ENCODE data around the gene PCNX1. TPM values are rescaled to one million over a fixed set of nuclear protein-coding genes. Genes with fewer than 3 reads are reported as not detected.

The PCNX1 gene
- total and polyA plus RNA-seq, 4 donors = 5.7 to 41.2 (median 18.2) TPM

GRCh38 chr14:71119832-71120231 lies 212.6 kb downstream of the PCNX1 start:
- Histone ChIP-seq H3K4me3 (ENCODE audit: low read depth in 1 of 3, low read length in 3 of 3) (no peak overlapping the region), H3K9ac (ENCODE audit: low read depth in 1 of 2, low read length in 2 of 2) (no peak overlapping the region), H3K36me3 (ENCODE audit: control insufficient read depth in 4 of 4, insufficient read depth in 3 of 4, low read depth in 1 of 4, low read length in 3 of 4) (no peaks in the 10 kb centered on the region), H3K9me3 (ENCODE audit: control insufficient read depth in 4 of 4, low read length in 3 of 4) (no peaks in the 10 kb centered on the region), H3K27ac (ENCODE audit: low read depth in 1 of 2, low read length in 2 of 2) (no peak overlapping the region), H3K4me1 (ENCODE audit: control insufficient read depth in 4 of 4, insufficient read depth in 4 of 4, low read length in 3 of 4) (peaks cover 7 to 41% (median 29%) of the 10 kb centered on the region in 4 donors), H3K27me3 (ENCODE audit: control insufficient read depth in 4 of 4, insufficient read depth in 4 of 4, low read length in 3 of 4) (no peaks in the 10 kb centered on the region)
- TF ChIP-seq FOXA2 (IDR thresholded peaks at IDR 0.05) (no peak), GABPA (IDR thresholded peaks at IDR 0.05 in 1 of 2, conservative IDR thresholded peaks at IDR 0.05 in 1 of 2) (no peak), JUND (IDR thresholded peaks at IDR 0.05) (no peak), SP1 (IDR thresholded peaks at IDR 0.05) (no peak), NR2F2 (IDR thresholded peaks at IDR 0.05) (no peak), TAF1 (conservative IDR thresholded peaks at IDR 0.05) (no peak)
- TF ChIP-seq, protein P1, sequence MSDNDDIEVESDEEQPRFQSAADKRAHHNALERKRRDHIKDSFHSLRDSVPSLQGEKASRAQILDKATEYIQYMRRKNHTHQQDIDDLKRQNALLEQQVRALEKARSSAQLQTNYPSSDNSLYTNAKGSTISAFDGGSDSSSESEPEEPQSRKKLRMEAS (IDR thresholded peaks at IDR 0.05) = no peak
- 97% methylated on average over 1 of the region's 1 CpG for WGBS
- no peak for DNase-seq (ENCODE audit: low spot score)

DNA sequence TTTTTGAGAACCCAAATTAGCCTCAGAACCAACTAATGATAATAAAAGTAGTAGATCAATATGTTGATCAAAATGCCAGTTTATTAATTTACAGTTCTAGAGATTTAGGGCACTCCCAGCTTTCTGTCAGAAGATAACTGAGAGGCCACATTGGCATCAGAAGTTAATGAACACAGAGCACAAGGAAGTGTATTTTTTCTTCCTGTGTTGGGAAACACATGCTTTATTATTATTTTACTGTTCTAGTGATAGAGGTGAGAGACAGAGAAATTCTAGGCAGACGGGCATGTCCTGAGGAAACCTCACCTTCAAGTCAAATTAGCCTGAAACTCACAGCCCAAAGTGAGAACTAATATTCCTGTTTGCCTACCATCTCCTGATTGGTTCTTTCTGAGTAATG lies 213.7 kb downstream of the PCNX1 start:
- peaks cover 7 to 30% (median 26%) of the 10 kb centered on the region in 4 donors for H3K4me1 ChIP-seq (ENCODE audit: control insufficient read depth in 4 of 4, insufficient read depth in 4 of 4, low read length in 3 of 4)
- 81% methylated on average over 1 of the region's 1 CpG for WGBS

More for the DNA sequence above, 213.7 kb downstream of the PCNX1 start:
- H3K4me3 ChIP-seq (ENCODE audit: low read depth in 1 of 3, low read length in 3 of 3) = no peak overlapping the region
- H3K9ac ChIP-seq (ENCODE audit: low read depth in 1 of 2, low read length in 2 of 2) = no peak overlapping the region
- TF ChIP-seq, protein P2, sequence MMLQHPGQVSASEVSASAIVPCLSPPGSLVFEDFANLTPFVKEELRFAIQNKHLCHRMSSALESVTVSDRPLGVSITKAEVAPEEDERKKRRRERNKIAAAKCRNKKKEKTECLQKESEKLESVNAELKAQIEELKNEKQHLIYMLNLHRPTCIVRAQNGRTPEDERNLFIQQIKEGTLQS (IDR thresholded peaks at IDR 0.05) = no peak
- no peak for TF ChIP-seq FOXA2 (IDR thresholded peaks at IDR 0.05)
- TF ChIP-seq YY1 (IDR thresholded peaks at IDR 0.05) = no peak
- no peak for TF ChIP-seq SP1 (IDR thresholded peaks at IDR 0.05)
- no peak for TF ChIP-seq FOXA1 (IDR thresholded peaks at IDR 0.05)
- no peak for TF ChIP-seq GABPA (IDR thresholded peaks at IDR 0.05 in 1 of 2, conservative IDR thresholded peaks at IDR 0.05 in 1 of 2)
- TF ChIP-seq RAD21 (IDR thresholded peaks at IDR 0.05) = no peak
- TF ChIP-seq, protein P3, sequence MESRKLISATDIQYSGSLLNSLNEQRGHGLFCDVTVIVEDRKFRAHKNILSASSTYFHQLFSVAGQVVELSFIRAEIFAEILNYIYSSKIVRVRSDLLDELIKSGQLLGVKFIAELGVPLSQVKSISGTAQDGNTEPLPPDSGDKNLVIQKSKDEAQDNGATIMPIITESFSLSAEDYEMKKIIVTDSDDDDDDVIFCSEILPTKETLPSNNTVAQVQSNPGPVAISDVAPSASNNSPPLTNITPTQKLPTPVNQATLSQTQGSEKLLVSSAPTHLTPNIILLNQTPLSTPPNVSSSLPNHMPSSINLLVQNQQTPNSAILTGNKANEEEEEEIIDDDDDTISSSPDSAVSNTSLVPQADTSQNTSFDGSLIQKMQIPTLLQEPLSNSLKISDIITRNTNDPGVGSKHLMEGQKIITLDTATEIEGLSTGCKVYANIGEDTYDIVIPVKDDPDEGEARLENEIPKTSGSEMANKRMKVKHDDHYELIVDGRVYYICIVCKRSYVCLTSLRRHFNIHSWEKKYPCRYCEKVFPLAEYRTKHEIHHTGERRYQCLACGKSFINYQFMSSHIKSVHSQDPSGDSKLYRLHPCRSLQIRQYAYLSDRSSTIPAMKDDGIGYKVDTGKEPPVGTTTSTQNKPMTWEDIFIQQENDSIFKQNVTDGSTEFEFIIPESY (IDR thresholded peaks at IDR 0.05) = no peak
- TF ChIP-seq JUND (IDR thresholded peaks at IDR 0.05) = no peak
- TF ChIP-seq HNF4G (IDR thresholded peaks at IDR 0.05) = no peak
- no peak for TF ChIP-seq REST (IDR thresholded peaks at IDR 0.05)
- TF ChIP-seq TAF1 (conservative IDR thresholded peaks at IDR 0.05) = no peak
- no peak for TF ChIP-seq HNF4A (conservative IDR thresholded peaks at IDR 0.05)
- TF ChIP-seq, protein P1 (IDR thresholded peaks at IDR 0.05) = no peak
- TF ChIP-seq EGR1 (IDR thresholded peaks at IDR 0.05; ENCODE audit: low read depth in 2 of 2) = no peak
- TF ChIP-seq, protein P4, sequence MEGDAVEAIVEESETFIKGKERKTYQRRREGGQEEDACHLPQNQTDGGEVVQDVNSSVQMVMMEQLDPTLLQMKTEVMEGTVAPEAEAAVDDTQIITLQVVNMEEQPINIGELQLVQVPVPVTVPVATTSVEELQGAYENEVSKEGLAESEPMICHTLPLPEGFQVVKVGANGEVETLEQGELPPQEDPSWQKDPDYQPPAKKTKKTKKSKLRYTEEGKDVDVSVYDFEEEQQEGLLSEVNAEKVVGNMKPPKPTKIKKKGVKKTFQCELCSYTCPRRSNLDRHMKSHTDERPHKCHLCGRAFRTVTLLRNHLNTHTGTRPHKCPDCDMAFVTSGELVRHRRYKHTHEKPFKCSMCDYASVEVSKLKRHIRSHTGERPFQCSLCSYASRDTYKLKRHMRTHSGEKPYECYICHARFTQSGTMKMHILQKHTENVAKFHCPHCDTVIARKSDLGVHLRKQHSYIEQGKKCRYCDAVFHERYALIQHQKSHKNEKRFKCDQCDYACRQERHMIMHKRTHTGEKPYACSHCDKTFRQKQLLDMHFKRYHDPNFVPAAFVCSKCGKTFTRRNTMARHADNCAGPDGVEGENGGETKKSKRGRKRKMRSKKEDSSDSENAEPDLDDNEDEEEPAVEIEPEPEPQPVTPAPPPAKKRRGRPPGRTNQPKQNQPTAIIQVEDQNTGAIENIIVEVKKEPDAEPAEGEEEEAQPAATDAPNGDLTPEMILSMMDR (IDR thresholded peaks at IDR 0.05; ENCODE audit: low read depth, low read length, missing input control) = no peak
- TF ChIP-seq NR2F2 (IDR thresholded peaks at IDR 0.05) = no peak
- TF ChIP-seq RXRA (IDR thresholded peaks at IDR 0.05) = no peak
- no peaks in the 10 kb centered on the region for H3K36me3 ChIP-seq (ENCODE audit: control insufficient read depth in 4 of 4, insufficient read depth in 3 of 4, low read depth in 1 of 4, low read length in 3 of 4)
- no peak for DNase-seq (ENCODE audit: low spot score)
- H3K27ac ChIP-seq (ENCODE audit: low read depth in 1 of 2, low read length in 2 of 2) = no peak overlapping the region
- no peaks in the 10 kb centered on the region for H3K27me3 ChIP-seq (ENCODE audit: control insufficient read depth in 4 of 4, insufficient read depth in 4 of 4, low read length in 3 of 4)
- H3K9me3 ChIP-seq (ENCODE audit: control insufficient read depth in 4 of 4, low read length in 3 of 4) = no peaks in the 10 kb centered on the region

Data from liver (tissue), 9 donors.